Endodermal cell (in vitro differentiated cells): Measurements from ENCODE around the gene RBFOX1. TPM values are rescaled to one million over a fixed set of nuclear protein-coding genes. Genes with fewer than 3 reads are reported as not detected.

ENCODE experiments used
- DNase-seq: peaks from one replicate; pipeline ENCODE4 v3.0.0-alpha.2; 2017
- H3K27ac ChIP-seq: 2 replicates; pipeline ENCODE4 v1.5.1; 2013; ENCODE audit warnings: mild to moderate bottlenecking, low read depth, low read length, moderate library complexity
- H3K27me3 ChIP-seq: 2 replicates; pipeline ENCODE4 v1.6.1; 2013; ENCODE audit warnings: mild to moderate bottlenecking, low read length, moderate library complexity; ENCODE audit not compliant: insufficient read depth, control insufficient read depth, poor library complexity, severe bottlenecking
- H3K36me3 ChIP-seq: 2 replicates; pipeline ENCODE4 v1.7.0; 2013; ENCODE audit warnings: mild to moderate bottlenecking, low read length, moderate library complexity; ENCODE audit not compliant: control insufficient read depth, insufficient read depth
- H3K4me1 ChIP-seq: one replicate; pipeline ENCODE4 v1.7.0; 2013; ENCODE audit warnings: low read length; ENCODE audit not compliant: control insufficient read depth, insufficient read depth
- H3K4me3 ChIP-seq: 2 replicates; pipeline ENCODE4 v1.5.1; 2013; ENCODE audit warnings: mild to moderate bottlenecking, low read length, moderate library complexity
- H3K9ac ChIP-seq: 2 replicates; pipeline ENCODE4 v1.6.1; 2013; ENCODE audit warnings: mild to moderate bottlenecking, low read length, moderate library complexity; ENCODE audit not compliant: poor library complexity, severe bottlenecking; ENCODE audit errors: extremely low read depth
- H3K9me3 ChIP-seq: 2 replicates; pipeline ENCODE4 v1.6.1; 2013; ENCODE audit warnings: mild to moderate bottlenecking, low read length, moderate library complexity; ENCODE audit not compliant: control insufficient read depth
- H3K27ac Mint-ChIP-seq: 2 replicates; pipeline ENCODE4 v1.8.0; 2020; ENCODE audit warnings: mixed read lengths
- H3K27me3 Mint-ChIP-seq: 2 replicates; pipeline ENCODE4 v1.8.0; 2021; ENCODE audit warnings: mild to moderate bottlenecking, mixed read lengths; ENCODE audit not compliant: insufficient read depth
- H3K36me3 Mint-ChIP-seq: 2 replicates; pipeline ENCODE4 v1.8.0; 2020; ENCODE audit warnings: low read depth, mixed read lengths
- H3K4me1 Mint-ChIP-seq: 2 replicates; pipeline ENCODE4 v1.8.0; 2020; ENCODE audit warnings: mixed read lengths
- H3K4me3 Mint-ChIP-seq: 2 replicates; pipeline ENCODE4 v1.8.0; 2020; ENCODE audit warnings: mild to moderate bottlenecking, moderate library complexity, mixed read lengths
- H3K9me3 Mint-ChIP-seq: 2 replicates; pipeline ENCODE4 v1.8.0; 2020; ENCODE audit warnings: mild to moderate bottlenecking, mixed read lengths
- WGBS, 2 experiments: methylation state at CpG; one replicate each; pipeline versions ENCODE4 v1.1.5 to v1.1.7; 2013; ENCODE audit warnings: missing lambda C conversion rate in 2 of 2, mixed read lengths in 1 of 2; ENCODE audit not compliant: insufficient coverage in 1 of 2, insufficient read length in 1 of 2; 5-methylcytosine and 5-hydroxymethylcytosine counted together
- total RNA-seq, 2 donors: library from RNA; stranded (reverse); fragmentation: NEBNext Ultra II Directional in 1 of 2; extraction: Animal tissue kit (Norgen Biotek cat#: 25700) in 1 of 2; gene quantifications; 2 replicates in 1 of 2; 3 replicates in 1 of 2; pipeline ENCODE4 v1.2.1, GENCODE V29; 2021
- TF ChIP-seq, protein P1 (sequence below): fragments of 200-600 bp; sonication (generic); conservative IDR thresholded peaks from 2 replicates; pipeline ENCODE4 v1.5.0; 2021; ENCODE audit warnings: antibody characterized with exemption, mild to moderate bottlenecking

RBFOX1 gene
- total RNA-seq, 2 donors from 2014 or later = 2.6 to 2.7 TPM

DNA sequence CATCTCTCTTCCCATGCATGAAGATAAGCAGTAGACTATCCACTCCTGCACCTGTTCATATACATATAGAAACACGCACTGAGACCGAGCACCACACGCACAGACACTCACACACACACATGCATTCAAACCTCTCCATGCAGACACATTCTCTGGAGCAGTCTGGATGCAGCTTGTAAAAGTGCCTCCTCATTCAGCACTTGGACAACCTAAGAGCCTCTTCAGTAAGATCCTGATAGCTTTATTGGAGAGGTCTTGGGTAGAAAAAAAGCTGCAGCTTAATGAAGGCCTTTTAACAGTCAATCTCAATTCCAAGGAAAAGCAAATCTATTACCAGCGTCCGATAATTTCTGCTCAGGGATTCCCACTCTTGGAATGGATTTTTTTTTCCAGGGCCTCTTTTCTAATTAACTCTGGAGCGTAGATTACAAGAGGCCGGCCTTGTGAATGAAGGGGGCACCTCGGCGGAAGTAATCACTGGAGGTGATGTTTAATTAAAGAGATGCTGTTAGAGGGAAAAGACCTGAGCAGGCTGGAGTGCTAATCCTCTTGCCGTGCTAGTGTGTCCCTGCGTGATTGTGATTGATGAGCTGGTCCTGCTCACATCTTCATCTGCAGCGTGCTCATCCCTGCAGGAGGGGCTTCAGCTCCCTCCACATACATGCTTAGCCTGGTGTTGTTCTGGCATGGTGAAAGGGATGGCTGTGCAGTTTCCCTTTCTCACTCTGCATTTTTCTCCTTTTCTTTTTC lies 155.1 kb downstream of the RBFOX1 start:
- DNase-seq = no peak
- no peak overlapping the region for H3K27ac ChIP-seq
- H3K9me3 Mint-ChIP-seq = no peaks in the 10 kb centered on the region
- no peak overlapping the region for H3K9ac ChIP-seq
- no peaks in the 10 kb centered on the region for H3K9me3 ChIP-seq
- no peaks in the 10 kb centered on the region for H3K27me3 ChIP-seq
- peaks cover 1% of the 10 kb centered on the region for H3K4me1 Mint-ChIP-seq
- no peak overlapping the region for H3K4me3 Mint-ChIP-seq
- TF ChIP-seq, protein P1, sequence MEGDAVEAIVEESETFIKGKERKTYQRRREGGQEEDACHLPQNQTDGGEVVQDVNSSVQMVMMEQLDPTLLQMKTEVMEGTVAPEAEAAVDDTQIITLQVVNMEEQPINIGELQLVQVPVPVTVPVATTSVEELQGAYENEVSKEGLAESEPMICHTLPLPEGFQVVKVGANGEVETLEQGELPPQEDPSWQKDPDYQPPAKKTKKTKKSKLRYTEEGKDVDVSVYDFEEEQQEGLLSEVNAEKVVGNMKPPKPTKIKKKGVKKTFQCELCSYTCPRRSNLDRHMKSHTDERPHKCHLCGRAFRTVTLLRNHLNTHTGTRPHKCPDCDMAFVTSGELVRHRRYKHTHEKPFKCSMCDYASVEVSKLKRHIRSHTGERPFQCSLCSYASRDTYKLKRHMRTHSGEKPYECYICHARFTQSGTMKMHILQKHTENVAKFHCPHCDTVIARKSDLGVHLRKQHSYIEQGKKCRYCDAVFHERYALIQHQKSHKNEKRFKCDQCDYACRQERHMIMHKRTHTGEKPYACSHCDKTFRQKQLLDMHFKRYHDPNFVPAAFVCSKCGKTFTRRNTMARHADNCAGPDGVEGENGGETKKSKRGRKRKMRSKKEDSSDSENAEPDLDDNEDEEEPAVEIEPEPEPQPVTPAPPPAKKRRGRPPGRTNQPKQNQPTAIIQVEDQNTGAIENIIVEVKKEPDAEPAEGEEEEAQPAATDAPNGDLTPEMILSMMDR = no peak
- no peak overlapping the region for H3K4me3 ChIP-seq
- H3K4me1 ChIP-seq = no peaks in the 10 kb centered on the region
- 87 to 88% methylated on average over 7 to 12 of the region's 12 CpGs for WGBS, 2 experiments
- peaks cover 7% of the 10 kb centered on the region for H3K27me3 Mint-ChIP-seq
- H3K36me3 ChIP-seq = no peaks in the 10 kb centered on the region
- no peak overlapping the region for H3K27ac Mint-ChIP-seq
- H3K36me3 Mint-ChIP-seq = no peaks in the 10 kb centered on the region

- Histone ChIP-seq H3K27me3 (no peaks in the 10 kb centered on the region), H3K4me1 (no peaks in the 10 kb centered on the region), H3K27ac (no peak overlapping the region), H3K36me3 (no peaks in the 10 kb centered on the region), H3K9ac (no peak overlapping the region), H3K4me3 (no peak overlapping the region), H3K9me3 (no peaks in the 10 kb centered on the region)
- Mint-ChIP-seq H3K27me3 (peaks cover 7% of the 10 kb centered on the region), H3K9me3 (no peaks in the 10 kb centered on the region), H3K36me3 (no peaks in the 10 kb centered on the region), H3K4me1 (no peaks in the 10 kb centered on the region), H3K4me3 (no peak overlapping the region), H3K27ac (no peak overlapping the region)
- TF ChIP-seq, protein P1 = no peak
- 59% methylated on average over 1 of the region's 1 CpG; no CpG with 5 or more reads in 1 of the 2 experiments for WGBS, 2 experiments
- no peak for DNase-seq
Measured at GRCh38 chr16:7492122-7492521, 159.5 kb downstream of the RBFOX1 start.

DNA sequence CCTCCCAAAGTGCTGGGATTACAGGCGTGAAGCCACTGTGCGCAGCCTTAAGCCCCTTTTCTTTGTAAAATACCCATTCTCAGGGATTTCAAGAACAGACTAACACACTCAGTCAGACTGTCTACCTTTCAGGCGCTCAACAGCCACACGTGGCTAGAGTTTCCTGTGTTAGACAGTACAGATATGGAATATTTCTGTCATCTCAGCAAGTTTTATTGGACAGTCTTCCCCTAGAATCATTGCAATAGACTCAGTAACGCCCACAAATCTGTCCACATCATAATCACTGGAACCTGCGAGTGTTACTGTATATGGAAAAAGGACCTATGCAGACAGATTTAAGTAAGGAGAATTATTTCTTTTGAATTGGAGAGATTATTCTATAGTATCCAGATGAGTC lies 160.5 kb downstream of the RBFOX1 start:
- Mint-ChIP-seq H3K27me3 (peaks cover 7% of the 10 kb centered on the region), H3K4me3 (no peak overlapping the region), H3K36me3 (no peaks in the 10 kb centered on the region), H3K9me3 (no peaks in the 10 kb centered on the region), H3K27ac (no peak overlapping the region), H3K4me1 (no peaks in the 10 kb centered on the region)
- Histone ChIP-seq H3K27ac (no peak overlapping the region), H3K9ac (no peak overlapping the region), H3K4me1 (no peaks in the 10 kb centered on the region), H3K27me3 (no peaks in the 10 kb centered on the region), H3K9me3 (no peaks in the 10 kb centered on the region), H3K4me3 (no peak overlapping the region), H3K36me3 (no peaks in the 10 kb centered on the region)
- TF ChIP-seq, protein P1 = no peak
- 85 to 92% methylated on average over 3 to 6 of the region's 6 CpGs for WGBS, 2 experiments
- DNase-seq = no peak
